K562 (cell line): ENCODE data around the gene PTPN14. TPM values are rescaled to one million over a fixed set of nuclear protein-coding genes. Genes with fewer than 3 reads are reported as not detected.

ENCODE experiments used
- ATAC-seq: fragments of 200-7000 bp; cut with Tn5 transposase; 3 replicates; pipeline ENCODE4 v1.9.1; 2020; ENCODE audit warnings: moderate library complexity
- BruUV-seq: library from RNA; stranded (reverse); fragments of 400-500 nt; replicated peaks from 2 replicates; lab custom pipeline; 2021; lab: Mats Ljungman, UMichigan
- CTCF ChIA-PET: fragments of 300-600 bp; formaldehyde crosslinking; extraction: SDS; loops from one replicate; lab custom pipeline; 2021; ENCODE audit warnings: low intra/inter-chr PET ratio; lab: Yijun Ruan, JAX
- POLR2A ChIA-PET: fragments of 300-600, 350-650 bp; sonication (Branson Sonifier 250); formaldehyde crosslinking; extraction: SDS; loops from one replicate; lab custom pipeline; 2021; ENCODE audit warnings: antibody characterized with exemption, inconsistent platforms; lab: Yijun Ruan, JAX
- DNase-seq, 4 experiments: peaks; one replicate each; pipeline versions ENCODE4 v3.0.0 to v3.0.0-alpha.2; 2011 to 2018; ENCODE audit warnings: low spot score in 3 of 4, mixed read lengths in 3 of 4; ENCODE audit errors: extremely low read depth in 1 of 4
- FAIRE-seq: peaks from 2 replicates; lab custom pipeline; 2011; peaks lifted over from hg19 to GRCh38; lab: Jason Lieb, UNC
- H2AFZ ChIP-seq: 2 replicates; pipeline ENCODE4 v1.6.0; 2011; ENCODE audit warnings: low read depth, low read length, control low read depth, inconsistent platforms
- H3K27ac ChIP-seq: fragments of 200-600 bp; 3 replicates; pipeline ENCODE4 v1.8.0; 2011; ENCODE audit warnings: low read depth, mild to moderate bottlenecking, control low read depth, inconsistent platforms, low read length, moderate library complexity, mixed read lengths; ENCODE audit errors: extremely low read depth
- H3K27me3 ChIP-seq, 2 experiments: fragments of 300-600 bp in 1 of 2; 2 replicates in 1 of 2; 3 replicates in 1 of 2; pipeline versions ENCODE4 v1.6.0 to v1.8.0; 2011; ENCODE audit warnings: inconsistent platforms in 2 of 2, low read length in 2 of 2, mild to moderate bottlenecking in 1 of 2, mixed read lengths in 1 of 2, moderate library complexity in 1 of 2; ENCODE audit not compliant: control insufficient read depth in 2 of 2, insufficient read depth in 2 of 2
- H3K36me3 ChIP-seq: fragments of 300-600 bp; 3 replicates; pipeline ENCODE4 v1.8.0; 2011; ENCODE audit warnings: mild to moderate bottlenecking, low read length, inconsistent platforms; ENCODE audit not compliant: control insufficient read depth, insufficient read depth
- H3K4me1 ChIP-seq, 2 experiments: fragments of 200-600 bp in 1 of 2; replicated peaks in 1 of 2; 2 replicates in 1 of 2; 3 replicates in 1 of 2; pipeline versions ENCODE4 v1.5.1 to v1.8.0; 2011; ENCODE audit warnings: inconsistent platforms in 2 of 2, low read length in 2 of 2, mild to moderate bottlenecking in 1 of 2, mixed read lengths in 1 of 2, moderate library complexity in 1 of 2; ENCODE audit not compliant: control insufficient read depth in 2 of 2, insufficient read depth in 2 of 2
- H3K4me2 ChIP-seq: 2 replicates; pipeline ENCODE4 v1.6.1; 2011; ENCODE audit warnings: low read length, control low read depth, inconsistent platforms, mixed read lengths; ENCODE audit not compliant: insufficient read depth
- H3K4me3 ChIP-seq: fragments of 200-600 bp; sonication (generic), shearing (Covaris generic); 2 replicates; pipeline ENCODE4 v1.5.1; 2016; ENCODE audit warnings: control low read depth, inconsistent platforms
- H3K79me2 ChIP-seq: fragments of 200-600 bp; 3 replicates; pipeline ENCODE4 v1.8.0; 2011; ENCODE audit warnings: low read length, inconsistent platforms; ENCODE audit not compliant: control insufficient read depth, insufficient read depth
- H3K9ac ChIP-seq, 2 experiments: 2 replicates each; pipeline versions ENCODE4 v1.6.0 to v1.6.1; 2011; ENCODE audit warnings: low read depth in 2 of 2, low read length in 2 of 2, control low read depth in 1 of 2, inconsistent platforms in 1 of 2, mild to moderate bottlenecking in 1 of 2, mixed read lengths in 1 of 2; ENCODE audit not compliant: insufficient read depth in 1 of 2
- H3K9me1 ChIP-seq: one replicate; pipeline ENCODE4 v1.6.0; 2011; ENCODE audit warnings: inconsistent platforms, mild to moderate bottlenecking, low read length, moderate library complexity; ENCODE audit not compliant: control insufficient read depth, insufficient read depth
- H3K9me3 ChIP-seq: replicated peaks from 2 replicates; pipeline ENCODE4 v1.5.1; 2011; ENCODE audit warnings: low read depth, low read length, inconsistent platforms; ENCODE audit not compliant: control insufficient read depth, insufficient read depth
- H4K20me1 ChIP-seq: replicated peaks from 2 replicates; pipeline ENCODE4 v1.6.1; 2011; ENCODE audit warnings: low read length, inconsistent platforms, mixed read lengths; ENCODE audit not compliant: control insufficient read depth, insufficient read depth
- BHLHE40 ChIP-seq: IDR thresholded peaks from 2 replicates; pipeline ENCODE4 v1.6.1; 2011; ENCODE audit warnings: low read length, improper control_type of control experiment
- FOSL1 ChIP-seq: fragments of 200-800 bp; sonication (Bioruptor generic); conservative IDR thresholded peaks from 2 replicates; pipeline ENCODE4 v1.6.1; 2016; ENCODE audit warnings: missing genetic modification characterization, missing compliant biosample characterization
- ZBTB2 ChIP-seq: fragments of 450-650 bp; IDR thresholded peaks from 2 replicates; pipeline ENCODE4 v1.6.1; 2016; ENCODE audit warnings: antibody characterized with exemption
- ZNF12 ChIP-seq: sonication (generic); formaldehyde crosslinking; IDR thresholded peaks from 2 replicates; pipeline ENCODE4 v1.4.0; 2020; ENCODE audit warnings: mild to moderate bottlenecking, missing genetic modification reagents
- ZNF75A ChIP-seq: fragments of 450-650 bp; formaldehyde crosslinking; IDR thresholded peaks from 2 replicates; pipeline ENCODE4 v1.4.0; 2020; ENCODE audit warnings: mild to moderate bottlenecking
- WGBS: fragments of 100-300 bp; shearing (Covaris generic); methylation state at CpG from one replicate; pipeline ENCODE4 v1.1.6; 2016; ENCODE audit warnings: low coverage, mixed read lengths; ENCODE audit not compliant: insufficient coverage; ENCODE audit errors: missing lambda C conversion rate; 5-methylcytosine and 5-hydroxymethylcytosine counted together
- in situ Hi-C: fragments of 300-500 bp; cut with MboI; formaldehyde crosslinking; loops from 4 replicates; pipeline ENCODE4 v1.15.0; 2018; ENCODE audit warnings: inconsistent platforms, mixed read lengths
- intact Hi-C: fragments of 100-400 bp; cut with micrococcal nuclease; formaldehyde crosslinking; loops from 2 replicates; pipeline ENCODE4 v1.14.2; 2022
- polyA plus RNA-seq, 8 experiments: library from polyadenylated mRNA; depleted of rRNA in 4 of 8; stranded (reverse) in 5 of 8; unstranded in 3 of 8; fragments of >200 nt; fragmentation: Nextera tagmentation in 2 of 8; fragmentation: Illumina TruSeq in 1 of 8; extraction: Ambion mirVana in 2 of 8; extraction: Trizol in 1 of 8; gene quantifications; 2 replicates each; pipeline versions ENCODE4 v1.2.1 to v1.2.3, GENCODE V29; 2011 to 2014; ENCODE audit warnings: inconsistent platforms in 1 of 8, missing spikeins in 1 of 8
- total RNA-seq, 7 experiments: library from RNA; depleted of rRNA in 6 of 7; stranded (reverse); fragments of >200 nt in 6 of 7; fragmentation: Illumina TruSeq in 2 of 7; extraction: Trizol in 2 of 7; gene quantifications; 2 replicates each; pipeline versions ENCODE4 v1.2.1 to v1.2.3, GENCODE V29; 2011 to 2021; ENCODE audit warnings: low replicate concordance in 1 of 7

The PTPN14 gene
- total and polyA plus RNA-seq, 9 of the 15 experiments (the other 6 are each of a cell fraction or from before 2014, with no cell fraction given): 0.01 to 0.29 (median 0.04) TPM; not detected in 6

DNA sequence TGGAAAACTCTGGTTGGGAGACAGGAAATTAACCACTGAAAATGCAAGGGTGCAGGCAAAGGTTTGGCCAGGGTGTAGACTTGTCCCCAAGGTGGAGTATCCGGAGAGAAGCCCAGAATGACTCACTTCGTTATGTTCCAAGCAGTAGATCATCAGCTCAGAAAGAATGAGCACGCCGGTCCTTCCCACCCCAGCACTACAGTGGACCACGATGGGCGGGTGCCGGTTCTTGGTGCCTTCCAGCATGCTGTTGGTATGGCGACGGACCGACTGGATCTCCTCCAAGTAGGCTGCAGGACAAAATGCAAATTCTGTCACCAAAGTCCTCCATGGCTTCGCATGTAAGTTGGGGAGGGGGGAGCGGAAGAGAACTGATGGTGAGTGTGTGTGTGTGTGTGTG is 187.0 kb downstream of the PTPN14 start:
- peaks cover 16 to 35% of the 10 kb centered on the region in 2 experiments for H3K27me3 ChIP-seq
- no peak overlapping the region for H3K4me2 ChIP-seq
- H3K9me3 ChIP-seq: no peaks in the 10 kb centered on the region
- ChIA-PET CTCF (interaction anchor here (0.6 kb wide), 1 partner anchor 78 kb away, joined by 4 read pairs; no protein-coding TSS in a partner anchor), POLR2A (no interaction called here)
- no peak overlapping the region for H2AFZ ChIP-seq
- ATAC-seq: peak; percentile 21; the same call in 1 of the 3 replicates
- no peak for FAIRE-seq
- no TSS peak for BruUV-seq
- in situ Hi-C loops: no loop called here
- no peaks in the 10 kb centered on the region for H3K79me2 ChIP-seq
- no peak overlapping the region for H3K4me3 ChIP-seq
- peaks cover 0 to 23% of the 10 kb centered on the region in 2 experiments; a peak in 3 of 5 replicates for H3K4me1 ChIP-seq
- H3K9me1 ChIP-seq: no peaks in the 10 kb centered on the region
- no peaks in the 10 kb centered on the region for H4K20me1 ChIP-seq
- no peak overlapping the region for H3K9ac ChIP-seq
- H3K27ac ChIP-seq: no peak overlapping the region
- DNase-seq: no peak
- 5% methylated on average over 12 of the region's 12 CpGs for WGBS
- H3K36me3 ChIP-seq: no peaks in the 10 kb centered on the region
- intact Hi-C loops: no loop called here
- TF ChIP-seq FOSL1 (tag) (0 out of 2 replicates have a peak, but pooled peaks have one; percentile 50), BHLHE40 (no peak)

DNA sequence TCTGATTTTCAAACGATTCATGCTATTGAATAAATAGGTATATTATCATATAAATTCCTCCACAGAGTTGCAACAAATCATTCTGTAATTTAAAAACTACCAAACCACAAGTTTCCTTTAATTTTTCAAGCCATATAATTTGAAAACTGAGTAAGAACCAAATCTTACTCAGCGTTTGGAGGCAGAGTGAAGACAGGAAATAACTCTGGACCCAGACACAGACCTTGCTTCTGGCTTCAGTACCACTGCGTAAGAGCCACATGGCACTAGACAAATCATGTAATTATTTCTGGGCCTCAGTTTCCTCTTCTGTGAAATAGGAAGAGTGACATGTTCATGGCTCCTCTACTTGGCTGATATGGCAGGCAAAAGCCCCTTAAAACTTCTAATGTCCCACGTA is 188.0 kb downstream of the PTPN14 start:
- no peaks in the 10 kb centered on the region for H3K9me3 ChIP-seq
- in situ Hi-C loops: no loop called here
- H3K9ac ChIP-seq: no peak overlapping the region
- no peaks in the 10 kb centered on the region for H3K79me2 ChIP-seq
- intact Hi-C loops: no loop called here
- no peaks in the 10 kb centered on the region for H3K36me3 ChIP-seq
- peaks cover 13 to 25% of the 10 kb centered on the region in 2 experiments for H3K27me3 ChIP-seq
- no peak overlapping the region for H3K4me3 ChIP-seq
- no peak for FAIRE-seq
- no peak overlapping the region for H3K27ac ChIP-seq
- H2AFZ ChIP-seq: no peak overlapping the region
- POLR2A ChIA-PET: no interaction called here
- WGBS: 17% methylated on average over 4 of the region's 4 CpGs
- H4K20me1 ChIP-seq: no peaks in the 10 kb centered on the region
- no peak for TF ChIP-seq ZBTB2
- TF ChIP-seq ZNF75A (CRISPR knock-in tag): no peak
- TF ChIP-seq ZNF12 (CRISPR knock-in tag): no peak
- no peak overlapping the region for H3K4me2 ChIP-seq
- DNase-seq: no peak
- H3K9me1 ChIP-seq: no peaks in the 10 kb centered on the region
- peaks cover 0 to 23% of the 10 kb centered on the region in 2 experiments; a peak in 3 of 5 replicates for H3K4me1 ChIP-seq
- CTCF ChIA-PET: no interaction called here
- no peak for ATAC-seq
- BruUV-seq: no TSS peak
